GM18520 (cell line): ENCODE results near the gene XYLB.
"Not testable (repeated sequence)": the region's sequence is repeated elsewhere in the genome, so short reads cannot be mapped to it uniquely, and the experiment has no call there.

Experiments
- ATAC-seq: cut with Tn5 transposase; IDR thresholded peaks from one replicate; pipeline ENCODE4 v1.9.1; 2021; ENCODE audit not compliant: unreplicated experiment

The XYLB gene

GRCh38 chr3:38386992-38387750 is 40.6 kb downstream of the XYLB start:
- no peak for ATAC-seq

GRCh38 chr3:38387862-38388261 is 41.3 kb downstream of the XYLB start:
- ATAC-seq: no peak

- ATAC-seq: no peak
These were observed 46.1 kb downstream of the XYLB start for GRCh38 chr3:38392604-38393163.

- ATAC-seq: no peak
These were observed 49.7 kb downstream of the XYLB start for GRCh38 chr3:38396239-38396638.

GRCh38 chr3:38396861-38397260 is 50.3 kb downstream of the XYLB start:
- no peak for ATAC-seq

- ATAC-seq: no peak
These were observed 50.7 kb downstream of the XYLB start for GRCh38 chr3:38397320-38397719.

- ATAC-seq: no peak
These were observed 54.8 kb downstream of the XYLB start for GRCh38 chr3:38401246-38401962.

GRCh38 chr3:38404286-38404685 is 57.7 kb downstream of the XYLB start:
- no peak for ATAC-seq

GRCh38 chr3:38411591-38411990 is 65.0 kb downstream of the XYLB start:
- no peak for ATAC-seq

- ATAC-seq: not testable (repeated sequence)
These were observed 74.2 kb downstream of the XYLB start for GRCh38 chr3:38420758-38421157.

GRCh38 chr3:38421679-38422336 is 75.2 kb downstream of the XYLB start:
- ATAC-seq: no peak

- ATAC-seq: not testable (repeated sequence)
These were observed 80.3 kb downstream of the XYLB start for GRCh38 chr3:38426798-38427426.

- ATAC-seq: not testable (repeated sequence)
These were observed 86.5 kb downstream of the XYLB start for GRCh38 chr3:38432871-38433658.

GRCh38 chr3:38433661-38434060 is 87.1 kb downstream of the XYLB start:
- ATAC-seq: not testable (repeated sequence)

GRCh38 chr3:38438436-38439069 is 92.0 kb downstream of the XYLB start:
- not testable (repeated sequence) for ATAC-seq

GRCh38 chr3:38443205-38443604 is 96.6 kb downstream of the XYLB start:
- ATAC-seq: not testable (repeated sequence)

- no peak for ATAC-seq
These were observed 99.6 kb downstream of the XYLB start for GRCh38 chr3:38446085-38446686.

GRCh38 chr3:38446812-38447211 is 100.2 kb downstream of the XYLB start:
- ATAC-seq: no peak

GRCh38 chr3:38450853-38451252 is 104.3 kb downstream of the XYLB start:
- ATAC-seq: no peak
